Measurements from ENCODE around the gene PLXDC2.

- TF ChIP-seq CTCF (conservative IDR thresholded peaks at IDR 0.05; ENCODE audit: low read length), result no peak
- no peak for TF ChIP-seq EZH2phosphoT487 (IDR thresholded peaks at IDR 0.05; ENCODE audit: borderline replicate concordance)
Measured at GRCh38 chr10:19985745-19986144, 169.5 kb downstream of the PLXDC2 start.

Measured in Loucy (cell line).